ENCODE measurements around the gene MYPOP. TPM values are rescaled to one million over a fixed set of nuclear protein-coding genes. Genes with fewer than 3 reads are reported as not detected.
A peak's percentile ranks its signal among the peaks of the same experiment; 100 is the strongest.

Gene MYPOP
- total RNA-seq, 1 donor from 2014 or later, result 11.9 TPM

- TF ChIP-seq CTCF (IDR thresholded peaks at IDR 0.05), result no peak
- peaks cover 15% of the 10 kb centered on the region for H3K27me3 Mint-ChIP-seq (ENCODE audit: low read depth)
- no peaks in the 10 kb centered on the region for H3K9me3 Mint-ChIP-seq (ENCODE audit: low read depth)
- no peak for DNase-seq (ENCODE audit: low spot score)
- H3K36me3 Mint-ChIP-seq (ENCODE audit: low read depth), result no peaks in the 10 kb centered on the region
- H3K4me3 Mint-ChIP-seq (ENCODE audit: unreplicated experiment), result no peak overlapping the region
- no peak overlapping the region for H3K27ac Mint-ChIP-seq (ENCODE audit: unreplicated experiment)
- no peaks in the 10 kb centered on the region for H3K4me1 Mint-ChIP-seq (ENCODE audit: low read depth)
These were observed 6.5 kb upstream of the MYPOP start for GRCh38 chr19:45908956-45909355.

GRCh38 chr19:45906221-45906620 lies 3.8 kb upstream of the MYPOP start:
- TF ChIP-seq CTCF (IDR thresholded peaks at IDR 0.05), result no peak
- no peak for DNase-seq (ENCODE audit: low spot score)
- H3K27ac Mint-ChIP-seq (ENCODE audit: unreplicated experiment), result no peak overlapping the region
- H3K27me3 Mint-ChIP-seq (ENCODE audit: low read depth), result peaks cover 9% of the 10 kb centered on the region
- no peaks in the 10 kb centered on the region for H3K9me3 Mint-ChIP-seq (ENCODE audit: low read depth)
- no peaks in the 10 kb centered on the region for H3K36me3 Mint-ChIP-seq (ENCODE audit: low read depth)
- H3K4me3 Mint-ChIP-seq (ENCODE audit: unreplicated experiment), result no peak overlapping the region
- H3K4me1 Mint-ChIP-seq (ENCODE audit: low read depth), result peaks cover 4% of the 10 kb centered on the region

GRCh38 chr19:45905011-45905410 lies 2.6 kb upstream of the MYPOP start:
- no peak for TF ChIP-seq CTCF (IDR thresholded peaks at IDR 0.05)
- Mint-ChIP-seq H3K36me3 (ENCODE audit: low read depth) (peaks cover 4% of the 10 kb centered on the region), H3K9me3 (ENCODE audit: low read depth) (no peaks in the 10 kb centered on the region), H3K27ac (ENCODE audit: unreplicated experiment) (no peak overlapping the region), H3K4me1 (ENCODE audit: low read depth) (peaks cover 15% of the 10 kb centered on the region), H3K4me3 (ENCODE audit: unreplicated experiment) (no peak overlapping the region), H3K27me3 (ENCODE audit: low read depth) (peaks cover 3% of the 10 kb centered on the region)
- DNase-seq (ENCODE audit: low spot score), result no peak

- peak overlapping the region; percentile 69 for H3K27ac Mint-ChIP-seq (ENCODE audit: unreplicated experiment)
- DNase-seq (ENCODE audit: low spot score), result peak; percentile 98
- peak overlapping the region; percentile 90 for H3K4me3 Mint-ChIP-seq (ENCODE audit: unreplicated experiment)
- no peak for TF ChIP-seq CTCF (IDR thresholded peaks at IDR 0.05)
- no peaks in the 10 kb centered on the region for H3K27me3 Mint-ChIP-seq (ENCODE audit: low read depth)
- no peaks in the 10 kb centered on the region for H3K9me3 Mint-ChIP-seq (ENCODE audit: low read depth)
- H3K4me1 Mint-ChIP-seq (ENCODE audit: low read depth), result peaks cover 17% of the 10 kb centered on the region
- H3K36me3 Mint-ChIP-seq (ENCODE audit: low read depth), result peaks cover 12% of the 10 kb centered on the region
These were observed 525 bp upstream of the MYPOP start for GRCh38 chr19:45902651-45903625.

GRCh38 chr19:45901432-45901911 lies 941 bp downstream of the MYPOP start:
- no peak overlapping the region for H3K27ac Mint-ChIP-seq (ENCODE audit: unreplicated experiment)
- DNase-seq (ENCODE audit: low spot score), result no peak
- H3K9me3 Mint-ChIP-seq (ENCODE audit: low read depth), result no peaks in the 10 kb centered on the region
- H3K27me3 Mint-ChIP-seq (ENCODE audit: low read depth), result no peaks in the 10 kb centered on the region
- H3K4me1 Mint-ChIP-seq (ENCODE audit: low read depth), result peaks cover 17% of the 10 kb centered on the region
- H3K4me3 Mint-ChIP-seq (ENCODE audit: unreplicated experiment), result peak overlapping the region; percentile 67
- H3K36me3 Mint-ChIP-seq (ENCODE audit: low read depth), result peaks cover 12% of the 10 kb centered on the region
- TF ChIP-seq CTCF (IDR thresholded peaks at IDR 0.05), result no peak

All from chondrocyte (in vitro differentiated cells).